SIG-M5 (cell line): ENCODE results near the gene TLNRD1.

Experiments used
- DNase-seq: peaks from one replicate; lab custom pipeline; 2025; lab: John Stamatoyannopoulos, UW

The TLNRD1 gene

DNA sequence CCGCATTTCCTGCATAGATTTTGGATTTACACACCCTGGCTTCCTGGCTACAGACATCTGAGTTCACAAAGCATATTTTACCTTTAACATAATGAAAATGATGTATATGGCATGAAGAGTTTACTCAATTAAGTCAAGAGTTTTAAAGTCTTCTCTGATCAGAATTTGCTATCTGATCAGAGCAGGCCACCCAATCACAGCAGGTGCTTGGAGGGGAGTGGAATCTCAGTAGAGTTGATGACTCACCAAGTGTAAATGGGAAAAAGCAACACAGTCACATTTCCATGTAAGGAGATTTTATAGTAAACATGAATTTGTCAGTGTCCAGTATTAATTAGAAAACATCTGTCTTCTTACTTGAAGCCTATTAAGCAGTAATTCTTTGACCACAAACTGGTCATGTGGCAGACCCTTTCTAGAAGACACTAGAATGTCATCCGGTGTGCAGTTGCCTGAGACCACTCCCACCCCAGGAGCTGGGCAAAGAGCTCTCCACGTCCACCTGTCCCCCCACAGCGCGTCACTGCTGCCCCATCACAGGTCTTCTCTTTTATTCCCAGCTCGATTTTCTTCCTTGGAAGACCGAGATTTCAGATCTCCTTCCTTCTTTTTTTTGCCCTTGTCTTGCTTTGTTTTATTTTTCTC is 21.9 kb upstream of the TLNRD1 start:
- no peak for DNase-seq

DNA sequence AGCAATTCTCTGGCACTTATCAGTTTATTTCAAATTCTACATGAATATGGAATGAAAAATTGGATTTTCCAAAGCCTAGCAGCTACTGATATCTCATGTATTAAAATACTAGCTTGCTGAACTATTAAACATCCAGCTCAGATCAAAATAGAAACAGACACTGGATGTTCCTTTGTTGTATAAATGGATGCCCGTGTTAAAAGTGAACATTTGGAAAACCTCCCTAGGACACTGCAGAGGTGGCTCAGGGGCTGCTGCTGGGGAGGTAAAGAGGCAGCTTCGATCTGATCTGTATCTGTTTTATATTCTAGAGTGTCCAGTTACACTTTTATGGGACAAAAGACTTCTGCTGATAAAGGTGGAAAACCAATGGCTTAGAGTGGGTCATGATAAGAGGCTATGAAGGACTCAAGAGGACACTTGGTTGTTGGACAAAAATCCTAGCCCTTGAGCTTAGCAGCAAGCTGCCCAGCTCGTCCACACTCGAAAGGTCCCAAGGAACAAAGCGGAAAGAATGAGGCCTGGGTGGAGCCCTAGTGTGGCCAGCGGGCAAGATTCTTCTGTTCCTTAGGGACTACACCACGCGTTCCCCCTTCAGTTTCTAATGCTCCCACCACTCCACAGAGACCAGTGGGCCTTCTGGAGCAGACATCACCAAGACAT is 21.1 kb upstream of the TLNRD1 start:
- no peak for DNase-seq

DNA sequence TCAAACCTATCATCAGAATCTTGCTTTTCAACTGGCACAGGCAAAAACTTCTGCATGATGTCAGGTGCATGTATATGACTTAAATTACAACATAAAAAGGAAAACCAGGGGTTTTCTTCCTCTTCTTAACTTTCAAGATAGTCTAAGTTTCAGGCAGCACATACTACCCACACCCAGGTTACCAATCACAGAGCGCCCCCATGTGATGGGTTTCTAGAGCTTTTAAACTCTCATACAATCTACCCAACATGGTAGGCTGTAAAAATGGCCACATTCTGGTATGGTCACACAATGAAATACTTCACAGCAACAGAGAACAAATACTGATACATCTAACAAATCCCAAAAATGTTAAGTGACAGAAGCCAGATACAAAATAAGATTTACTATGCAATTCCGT is 18.5 kb upstream of the TLNRD1 start:
- DNase-seq: no peak

DNA sequence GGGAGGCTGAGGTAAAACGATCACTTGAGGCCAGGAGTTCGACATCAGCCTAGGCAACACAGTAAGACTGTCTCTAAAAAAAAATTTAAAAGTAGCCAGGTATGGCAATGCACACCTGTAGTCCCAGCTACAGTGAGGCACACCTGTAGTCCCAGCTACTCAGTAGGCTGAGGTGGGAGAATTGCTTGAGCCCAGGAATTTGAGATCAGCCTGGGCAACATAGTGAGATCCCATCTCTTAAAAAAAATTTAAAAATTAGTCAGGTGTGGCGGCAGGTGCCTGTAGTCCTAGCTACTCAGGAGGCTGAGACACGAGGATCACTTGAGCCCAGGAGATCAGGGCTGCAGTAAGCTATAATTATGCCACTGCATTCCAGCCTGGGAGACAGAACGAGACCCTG is 17.9 kb upstream of the TLNRD1 start:
- DNase-seq: no peak

DNA sequence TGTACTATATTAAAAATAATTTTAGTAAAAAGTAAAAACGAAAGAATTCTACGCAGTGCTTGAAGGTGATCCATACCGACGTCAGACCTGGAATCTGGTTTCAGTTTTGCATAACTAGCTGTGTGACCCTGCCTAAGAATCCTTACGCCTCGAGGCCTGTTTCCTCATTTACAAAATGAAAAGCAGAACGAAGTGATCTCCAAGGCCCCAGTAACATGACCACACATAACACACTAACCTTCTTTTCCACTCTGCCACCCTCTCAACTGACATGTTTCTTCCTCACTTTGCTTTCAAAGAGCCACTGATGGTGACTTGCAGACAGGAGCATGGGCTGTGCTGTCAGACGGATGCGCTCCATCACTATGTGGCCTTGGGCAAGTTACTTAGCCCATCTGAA is 15.9 kb upstream of the TLNRD1 start:
- DNase-seq: peak; percentile 54

DNA sequence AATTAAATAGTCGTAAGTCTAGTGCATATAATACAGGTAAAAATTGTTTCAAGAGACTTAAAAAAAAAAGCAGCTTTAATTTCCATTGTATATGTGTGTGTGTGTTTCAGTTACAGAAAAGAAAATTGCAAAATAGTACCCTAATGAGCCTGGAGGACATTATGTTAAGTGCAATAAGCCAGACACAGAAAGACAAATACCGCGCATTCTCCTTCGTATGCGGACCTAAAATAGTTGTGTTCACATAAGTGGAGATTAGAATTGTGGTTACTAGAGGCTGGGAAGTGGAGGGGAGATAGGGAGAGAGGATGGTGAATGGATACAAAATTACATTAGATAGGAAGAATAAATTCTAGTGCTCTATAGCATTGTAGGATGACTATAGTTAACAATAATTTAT is 14.7 kb upstream of the TLNRD1 start:
- no peak for DNase-seq

DNA sequence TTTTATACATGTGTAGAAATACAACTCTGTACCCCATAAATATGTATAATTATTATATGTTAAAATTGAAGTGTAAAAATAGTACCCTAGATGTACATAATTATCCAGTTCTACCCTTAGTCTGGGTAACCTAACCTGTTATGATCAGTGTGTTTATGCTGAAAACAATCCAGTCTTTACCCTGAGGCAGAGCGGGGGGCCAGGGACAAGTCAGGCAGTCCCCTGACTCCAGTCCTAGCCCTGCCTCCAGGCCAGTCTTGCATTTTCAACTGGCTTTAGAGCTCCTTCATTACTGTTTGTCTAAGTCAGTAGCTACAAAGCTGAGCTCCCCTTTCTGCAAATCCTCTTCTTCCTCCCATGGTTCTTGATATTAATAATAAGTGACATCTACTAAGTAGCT is 14.2 kb upstream of the TLNRD1 start:
- no peak for DNase-seq

DNA sequence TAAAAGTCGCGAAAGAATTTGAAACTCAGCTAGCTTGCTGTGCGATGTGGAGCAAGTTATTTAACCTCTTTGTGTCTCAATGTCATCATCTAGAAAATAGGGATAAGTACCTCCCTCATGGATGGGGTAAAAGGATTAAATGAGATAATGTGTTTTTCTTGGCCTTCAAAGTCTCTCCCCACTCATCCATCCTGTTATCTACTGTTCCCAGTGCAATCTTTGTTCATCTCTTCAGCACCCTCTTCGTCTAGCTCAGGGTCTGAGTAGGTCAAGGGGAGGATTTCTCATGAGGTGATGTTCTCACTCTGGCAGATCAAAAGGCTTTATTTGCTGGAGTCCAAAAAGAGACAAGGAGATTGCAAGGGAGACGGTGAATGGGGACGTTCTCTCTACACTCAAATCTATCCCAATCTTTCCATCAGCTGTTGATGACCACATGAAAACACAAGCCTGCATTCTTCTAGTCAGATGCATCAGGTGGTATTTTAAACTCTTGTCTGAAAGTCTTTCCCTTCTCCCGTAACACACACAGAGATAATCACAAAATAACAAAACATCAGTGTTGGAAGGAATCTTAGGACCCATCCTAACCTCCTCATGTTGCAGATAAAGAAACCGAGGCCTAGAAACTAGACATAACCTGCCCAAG is 12.5 kb upstream of the TLNRD1 start:
- no peak for DNase-seq

DNA sequence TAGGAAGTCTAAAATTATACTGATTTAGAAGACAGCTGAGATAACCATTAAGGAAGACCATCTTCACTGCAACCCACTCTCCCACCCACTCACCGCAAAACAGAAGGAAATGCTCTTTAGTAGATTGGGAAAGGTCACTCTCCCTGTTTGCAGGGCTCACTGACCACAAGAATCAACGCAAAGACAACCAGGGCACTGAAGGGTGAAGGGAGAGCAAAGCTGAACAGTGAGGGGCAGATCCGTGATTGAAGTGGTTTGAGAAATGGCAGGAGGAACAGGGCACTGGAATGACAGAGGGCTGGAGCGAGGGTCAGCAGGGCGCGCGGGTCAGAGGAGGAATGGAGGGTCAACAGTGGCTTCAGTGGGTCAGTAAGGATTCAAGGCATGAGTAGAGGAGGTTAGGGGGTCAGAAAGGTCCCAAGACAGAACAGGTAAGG is 11.6 kb upstream of the TLNRD1 start:
- no peak for DNase-seq

DNA sequence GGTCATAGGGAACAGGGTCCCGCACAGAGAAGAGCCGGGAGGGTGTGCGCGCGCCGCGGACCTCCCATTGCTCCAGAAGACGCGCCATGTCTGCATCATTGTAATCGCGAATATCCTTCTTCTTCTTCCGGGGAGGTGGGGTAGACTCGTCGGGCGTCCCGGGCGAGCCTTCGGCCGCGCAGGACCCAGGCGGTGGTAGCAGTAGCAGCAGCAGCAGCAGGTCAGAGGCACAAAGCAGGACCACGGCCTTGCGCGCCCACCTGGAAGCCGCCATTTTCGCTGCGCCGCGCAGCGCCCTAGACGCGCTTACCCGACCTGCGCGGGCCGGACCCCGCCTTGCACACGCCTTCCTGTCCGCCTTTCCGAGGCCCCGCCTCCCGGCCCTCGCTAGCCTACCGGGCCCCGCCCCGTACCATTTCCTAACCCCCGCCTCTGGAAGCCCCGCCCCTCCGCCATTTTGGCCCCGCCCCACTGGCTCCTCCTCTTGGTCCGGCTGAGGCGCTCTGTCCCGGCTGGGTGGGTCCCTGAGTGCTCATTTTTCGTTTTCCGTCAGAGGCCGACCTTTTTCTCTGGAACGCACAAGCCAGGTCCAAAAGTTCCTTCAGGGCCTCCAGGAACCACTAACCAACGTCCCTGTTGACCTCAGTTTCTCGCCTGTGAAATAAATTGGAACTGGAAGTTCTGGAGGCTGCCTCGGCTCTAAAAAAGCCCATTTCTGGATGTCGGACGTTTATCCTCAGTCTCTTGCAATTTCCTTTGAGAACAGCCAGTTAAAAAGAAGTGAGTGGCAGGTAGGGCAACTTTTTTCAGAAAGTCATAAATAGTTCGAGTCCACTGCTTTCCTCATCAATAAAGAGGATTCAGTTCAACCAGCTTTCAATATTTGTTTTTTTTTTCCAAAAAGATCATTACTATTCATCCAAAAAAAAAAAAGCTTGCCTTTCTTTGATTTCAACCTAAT is 10.9 kb upstream of the TLNRD1 start, which contains the start of gene MESD:
Gene MESD, minus strand, starts transcription at position 302 of the 961 bp plus-strand sequence. Its CDS starts 28 bp downstream, at position 274.
- DNase-seq: peak; percentile 53

DNA sequence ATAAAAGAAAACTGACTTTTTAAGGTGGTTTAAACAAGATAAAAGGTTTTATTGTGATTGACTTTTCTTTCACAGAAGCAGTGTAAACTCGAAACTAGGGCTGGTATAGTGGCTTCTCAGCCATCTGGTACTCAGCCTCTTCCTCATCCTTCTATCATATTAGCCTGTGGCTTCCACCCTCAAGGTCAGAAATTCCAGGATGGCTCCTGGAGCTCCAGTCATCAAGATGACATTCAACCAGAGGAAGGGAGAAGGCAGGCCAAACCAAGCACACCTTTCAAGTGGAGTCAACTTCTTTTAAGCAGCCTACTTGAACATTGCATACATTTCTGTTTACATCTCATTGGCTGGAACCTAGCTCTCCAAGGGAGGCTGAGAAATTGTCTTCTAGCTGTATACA is 9.8 kb upstream of the TLNRD1 start:
- no peak for DNase-seq

DNA sequence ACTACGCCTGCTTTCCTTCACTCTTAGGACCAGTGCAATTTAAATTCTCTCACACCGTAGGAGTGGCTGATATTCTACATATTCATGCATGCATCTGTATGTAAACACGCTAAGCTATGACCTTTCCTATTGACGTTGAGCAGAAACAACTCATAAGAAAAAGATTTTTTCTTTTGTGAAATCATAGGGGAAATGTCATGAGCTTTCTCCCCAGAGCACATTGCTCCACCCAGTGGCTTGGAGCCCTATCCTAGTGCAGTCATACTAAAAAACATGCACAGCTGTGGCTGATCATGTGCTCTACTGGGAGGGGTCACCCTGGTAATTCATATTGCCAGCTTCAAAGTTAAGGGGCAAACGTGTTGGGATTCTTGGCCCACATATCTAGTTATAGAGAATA is 9.3 kb upstream of the TLNRD1 start:
- no peak for DNase-seq

DNA sequence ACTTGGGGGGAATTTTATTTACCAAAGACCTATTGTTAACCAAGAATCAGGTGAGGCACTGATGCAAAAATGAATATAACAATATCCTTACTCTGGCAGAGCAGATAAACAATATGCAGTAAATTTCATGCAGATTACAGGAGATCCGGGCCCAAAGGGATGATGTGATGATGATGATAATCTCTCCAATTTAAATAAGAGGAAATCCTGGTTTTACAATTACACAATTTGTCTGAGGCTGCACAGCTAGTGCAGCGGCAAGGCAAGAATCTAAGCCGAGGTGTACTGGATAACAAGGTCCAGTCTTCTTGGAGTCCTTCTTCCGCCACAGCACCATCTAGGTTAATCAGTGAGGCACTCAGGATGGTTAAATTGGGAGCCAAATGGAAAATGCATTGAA is 8.7 kb upstream of the TLNRD1 start:
- DNase-seq: no peak

DNA sequence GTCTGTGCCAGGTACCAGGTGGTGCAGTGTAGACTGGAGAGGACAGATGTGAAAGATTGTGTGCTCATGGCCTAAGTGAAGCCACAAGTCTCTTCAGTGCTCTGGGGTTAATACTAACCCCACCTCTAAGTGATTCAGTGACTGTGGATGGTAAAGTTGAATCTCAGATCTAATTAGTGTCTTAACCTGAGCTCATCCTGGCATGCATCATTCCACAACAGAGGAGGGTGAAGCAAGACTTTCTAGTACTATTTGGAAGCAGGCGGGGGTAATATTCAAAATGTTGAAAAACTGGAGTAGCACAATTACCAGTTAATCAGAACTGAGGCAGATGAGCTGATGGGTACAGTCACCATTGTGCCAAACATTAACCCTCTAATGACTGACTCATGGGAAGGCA is 8.3 kb upstream of the TLNRD1 start:
- DNase-seq: no peak

DNA sequence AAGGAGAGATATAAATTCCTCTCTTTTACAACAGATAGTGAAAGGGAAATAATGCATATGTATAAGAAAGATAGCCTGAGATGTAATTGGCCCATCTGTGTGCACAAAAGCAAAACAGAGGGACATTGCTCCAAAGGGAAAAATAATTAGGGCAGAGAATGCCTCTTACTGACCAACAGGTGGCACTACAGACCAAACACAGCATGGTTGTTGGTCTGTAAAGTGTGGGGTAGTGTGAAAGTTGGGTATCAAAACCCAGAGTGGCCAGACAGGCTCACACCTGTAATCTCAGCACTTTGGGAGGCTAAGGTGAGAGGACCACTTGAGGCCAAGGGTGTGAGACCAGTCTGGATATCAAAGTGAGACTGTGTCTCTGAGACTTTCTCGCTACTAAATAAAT is 4.5 kb upstream of the TLNRD1 start:
- DNase-seq: no peak

DNA sequence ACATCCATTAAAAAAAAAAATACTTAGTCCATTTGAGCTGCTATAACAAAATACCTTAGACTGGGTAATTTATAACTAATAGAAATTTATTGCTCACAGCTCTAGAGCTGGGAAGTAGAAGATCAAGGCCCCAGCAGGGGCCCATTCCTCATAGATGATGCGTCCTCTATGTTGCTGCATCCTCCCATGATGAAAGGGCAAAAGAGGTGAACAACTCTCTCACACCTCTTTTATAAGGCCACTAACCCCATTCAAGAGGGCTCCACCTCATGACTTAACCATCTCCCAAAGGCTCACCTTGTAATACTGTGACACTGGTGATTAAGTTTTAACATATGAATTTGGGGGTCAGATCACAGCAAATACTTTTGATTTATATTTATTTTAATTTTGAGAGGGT is 3.0 kb upstream of the TLNRD1 start:
- DNase-seq: no peak

DNA sequence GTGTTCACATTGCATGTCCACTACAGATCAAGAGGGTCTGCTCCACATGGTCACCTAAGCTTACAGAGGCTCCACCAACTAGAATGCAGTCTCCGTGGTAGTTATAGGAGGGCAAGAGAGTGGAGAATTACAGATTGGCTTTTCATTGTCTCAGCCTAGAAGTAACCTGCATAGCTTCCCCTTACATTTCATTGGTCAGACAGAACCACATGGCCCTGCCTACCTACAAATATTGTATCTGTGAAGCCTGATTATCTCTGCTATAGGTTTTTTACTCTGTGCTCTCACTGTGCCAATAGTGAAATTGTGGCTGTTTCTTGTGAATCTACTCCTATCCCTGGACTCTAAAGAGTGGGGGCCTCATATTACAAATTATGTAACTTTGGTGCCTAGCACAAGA is 2.5 kb upstream of the TLNRD1 start:
- no peak for DNase-seq

DNA sequence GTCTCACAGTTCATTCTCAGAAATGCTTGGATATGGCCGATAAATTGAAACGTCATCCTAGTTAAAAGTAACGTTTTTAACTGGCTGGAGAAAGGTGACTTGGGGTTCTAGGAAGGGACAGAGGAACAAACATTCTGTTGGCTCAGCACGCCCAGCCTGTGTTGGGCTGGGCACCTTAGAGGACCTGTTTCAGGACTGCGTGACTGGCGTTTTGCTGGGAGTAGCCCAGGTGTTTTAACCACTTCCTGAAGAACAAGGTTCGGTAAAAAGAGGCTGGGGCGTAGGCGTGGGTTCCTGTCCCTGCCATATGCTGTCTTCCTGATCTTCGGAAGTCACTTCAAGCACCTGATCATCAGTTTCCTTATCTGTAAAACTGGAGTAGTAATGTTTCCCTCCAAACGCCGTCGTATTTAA is 1.1 kb upstream of the TLNRD1 start:
- DNase-seq: no peak

DNA sequence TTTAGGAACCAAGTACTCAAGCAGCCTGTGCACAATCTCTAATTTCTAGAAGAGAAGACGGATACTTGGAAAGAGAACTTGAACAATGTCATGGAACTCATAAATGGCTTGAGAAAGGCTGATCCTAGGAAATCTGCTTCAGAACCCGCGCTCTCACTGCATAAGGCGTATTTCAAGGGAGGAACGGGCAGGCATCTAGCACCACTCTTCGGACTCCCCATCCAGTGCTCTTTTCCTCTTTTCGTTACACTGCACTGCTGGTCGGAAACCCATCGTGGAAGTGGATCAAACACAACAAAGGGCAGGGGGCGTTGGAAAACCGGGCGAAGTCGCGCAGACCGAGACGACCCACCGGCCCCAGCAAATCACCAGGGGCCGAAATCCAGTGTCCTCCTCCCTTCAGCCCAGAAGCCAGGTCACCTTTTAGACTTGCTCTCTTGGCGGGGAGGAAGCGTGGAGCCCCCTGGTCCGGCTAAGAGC is 539 bp upstream of the TLNRD1 start:
- DNase-seq: no peak

DNA sequence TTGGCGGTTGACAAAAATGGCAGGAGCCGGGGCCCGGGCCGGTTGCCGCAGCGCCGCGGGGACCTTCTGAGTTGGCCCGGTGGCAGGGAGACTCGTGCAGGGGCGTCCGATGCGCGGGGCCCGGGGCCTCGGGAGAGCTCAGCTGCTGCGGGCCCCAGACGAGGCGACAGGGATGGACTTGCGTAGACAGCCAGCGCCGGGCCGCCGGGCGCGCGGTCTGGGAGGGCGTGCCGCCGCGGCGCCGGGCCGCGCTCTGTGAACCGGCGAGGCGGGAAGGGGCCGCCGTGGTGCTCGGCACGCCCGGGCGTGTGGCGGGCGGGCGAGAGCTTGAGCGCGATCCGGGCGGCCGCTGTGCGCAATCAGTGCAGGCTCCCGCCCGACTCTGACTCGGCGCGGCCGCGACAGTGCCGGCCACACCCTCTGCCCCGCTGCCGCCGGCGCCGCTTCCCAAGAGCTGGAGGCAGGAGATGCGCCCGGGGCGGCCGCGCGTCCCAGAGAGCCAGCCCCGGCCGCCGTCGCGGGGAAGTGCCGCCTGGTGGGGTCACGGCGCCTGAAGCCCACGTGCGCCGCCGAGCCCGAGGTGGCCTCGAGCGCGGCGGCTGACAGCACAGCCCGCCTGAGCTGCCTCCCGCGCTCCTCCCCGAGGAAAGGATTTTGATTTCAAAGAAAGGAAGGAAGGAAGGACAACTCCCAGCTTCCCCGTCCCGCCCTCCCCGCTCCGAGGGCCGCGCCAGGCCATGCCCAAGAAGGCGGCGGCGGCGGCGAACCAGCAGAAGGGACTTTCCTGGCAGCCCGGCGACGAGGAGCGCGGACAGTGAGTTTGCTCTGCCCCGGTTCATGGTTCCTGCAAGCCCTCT is 657 bp downstream of the TLNRD1 start:
- DNase-seq: no peak

DNA sequence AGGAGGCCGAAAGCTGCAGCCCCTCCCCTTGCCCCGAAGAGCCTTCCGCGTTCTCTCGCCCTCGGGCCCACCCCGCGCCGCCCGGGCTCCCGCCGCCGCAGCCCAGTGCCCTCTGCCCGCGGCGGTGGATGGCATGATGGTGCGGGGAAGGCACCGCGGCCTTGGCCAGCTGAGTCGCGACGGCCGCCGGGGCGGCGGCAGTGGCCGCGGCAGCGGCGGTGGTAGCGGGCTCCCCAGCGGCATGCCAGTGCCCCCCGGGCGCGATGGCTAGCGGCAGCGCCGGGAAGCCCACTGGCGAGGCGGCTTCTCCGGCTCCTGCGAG is 1.2 kb downstream of the TLNRD1 start:
- DNase-seq: no peak
